K562 (cell line): ENCODE results near the gene LSM4. TPM values are rescaled to one million over a fixed set of nuclear protein-coding genes. Genes with fewer than 3 reads are reported as not detected.
A peak's percentile ranks its signal among the peaks of the same experiment; 100 is the strongest.

Source experiments
- ATF1 ChIP-seq, 2 experiments: fragments of 450-650 bp in 1 of 2; IDR thresholded peaks; 2 replicates each; pipeline ENCODE4 v1.6.1; 2016; ENCODE audit warnings: missing compliant biosample characterization in 1 of 2, missing genetic modification characterization in 1 of 2
- ESRRA ChIP-seq: fragments of 450-650 bp; IDR thresholded peaks from 2 replicates; pipeline ENCODE4 v1.6.1; 2014; ENCODE audit warnings: low read depth, mild to moderate bottlenecking, moderate library complexity, borderline replicate concordance
- FOSL1 ChIP-seq: fragments of 200-800 bp; sonication (Bioruptor generic); conservative IDR thresholded peaks from 2 replicates; pipeline ENCODE4 v1.6.1; 2016; ENCODE audit warnings: missing genetic modification characterization, missing compliant biosample characterization
- GATAD2B ChIP-seq: fragments of 450-650 bp; IDR thresholded peaks from 2 replicates; pipeline ENCODE4 v1.6.1; 2017; ENCODE audit warnings: mild to moderate bottlenecking, borderline replicate concordance
- HDAC6 ChIP-seq: IDR thresholded peaks from 2 replicates; pipeline ENCODE4 v1.6.1; 2012; ENCODE audit warnings: low read depth, mild to moderate bottlenecking, control low read depth, inconsistent platforms, low read length, moderate library complexity
- MCM5 ChIP-seq: fragments of 450-650 bp; IDR thresholded peaks from 2 replicates; pipeline ENCODE4 v1.6.1; 2016; ENCODE audit warnings: low read depth
- MED1 ChIP-seq: sonication (generic); formaldehyde crosslinking; IDR thresholded peaks from 2 replicates; pipeline ENCODE4 v1.8.1; 2023; ENCODE audit warnings: missing genetic modification reagents, borderline replicate concordance
- PBX2 ChIP-seq, 2 experiments: IDR thresholded peaks in 1 of 2; conservative IDR thresholded peaks in 1 of 2; 2 replicates each; pipeline ENCODE4 v1.6.1; 2016; ENCODE audit warnings: low read depth in 2 of 2, mild to moderate bottlenecking in 1 of 2, missing compliant biosample characterization in 1 of 2, missing genetic modification characterization in 1 of 2, moderate library complexity in 1 of 2
- RFX5 ChIP-seq: IDR thresholded peaks from 2 replicates; pipeline ENCODE4 v1.6.1; 2011; ENCODE audit warnings: low read depth, mild to moderate bottlenecking, improper control_type of control experiment, low read length
- RNF219 ChIP-seq: fragments of 250-450 bp; sonication (Bioruptor Pico); IDR thresholded peaks from 2 replicates; pipeline ENCODE4 v1.5.0; 2022; ENCODE audit warnings: mild to moderate bottlenecking
- SMC3 ChIP-seq: conservative IDR thresholded peaks from 2 replicates; pipeline ENCODE4 v1.6.1; 2011; ENCODE audit warnings: low read depth, low read length, improper control_type of control experiment; ENCODE audit not compliant: insufficient read depth
- ZNF695 ChIP-seq: fragments of 450-650 bp; formaldehyde crosslinking; IDR thresholded peaks from 2 replicates; pipeline ENCODE4 v1.4.0; 2020; ENCODE audit warnings: mild to moderate bottlenecking, moderate library complexity
- ZNF77 ChIP-seq: fragments of 250-450 bp; sonication (Bioruptor Pico); IDR thresholded peaks from 2 replicates; pipeline ENCODE4 v1.5.0; 2020
- ZNF778 ChIP-seq: fragments of 450-650 bp; formaldehyde crosslinking; IDR thresholded peaks from 2 replicates; pipeline ENCODE4 v1.4.0; 2020; ENCODE audit warnings: mild to moderate bottlenecking, moderate library complexity
- polyA plus RNA-seq, 8 experiments: library from polyadenylated mRNA; depleted of rRNA in 4 of 8; stranded (reverse) in 5 of 8; unstranded in 3 of 8; fragments of >200 nt; fragmentation: Nextera tagmentation in 2 of 8; fragmentation: Illumina TruSeq in 1 of 8; extraction: Ambion mirVana in 2 of 8; extraction: Trizol in 1 of 8; gene quantifications; 2 replicates each; pipeline versions ENCODE4 v1.2.1 to v1.2.3, GENCODE V29; 2011 to 2014; ENCODE audit warnings: inconsistent platforms in 1 of 8, missing spikeins in 1 of 8
- total RNA-seq, 7 experiments: library from RNA; depleted of rRNA in 6 of 7; stranded (reverse); fragments of >200 nt in 6 of 7; fragmentation: Illumina TruSeq in 2 of 7; extraction: Trizol in 2 of 7; gene quantifications; 2 replicates each; pipeline versions ENCODE4 v1.2.1 to v1.2.3, GENCODE V29; 2011 to 2021; ENCODE audit warnings: low replicate concordance in 1 of 7
- TF ChIP-seq, protein P1 (sequence below), 2 experiments: fragments of 450-650 bp in 1 of 2; sonication (generic) in 1 of 2; formaldehyde crosslinking; conservative IDR thresholded peaks; 2 replicates each; pipeline versions ENCODE4 v1.4.0 to v1.8.1; 2020 to 2022; ENCODE audit warnings: mild to moderate bottlenecking in 1 of 2, missing genetic modification reagents in 1 of 2
- TF ChIP-seq, protein P2 (sequence below), 2 experiments: fragments of 450-650 bp in 1 of 2; IDR thresholded peaks; 2 replicates each; pipeline ENCODE4 v1.6.1; 2011 to 2017; ENCODE audit warnings: low read depth in 2 of 2, antibody characterized with exemption in 1 of 2, borderline replicate concordance in 1 of 2, low read length in 1 of 2, mild to moderate bottlenecking in 1 of 2, mixed read lengths in 1 of 2; ENCODE audit not compliant: control insufficient read depth in 1 of 2
- TF ChIP-seq, protein P3 (sequence below): fragments of 450-650 bp; formaldehyde crosslinking; IDR thresholded peaks from 2 replicates; pipeline ENCODE4 v1.4.0; 2020; ENCODE audit warnings: mild to moderate bottlenecking, moderate library complexity

LSM4 gene
- total and polyA plus RNA-seq, 9 of the 15 experiments (the other 6 are each of a cell fraction or from before 2014, with no cell fraction given) = 11.9 to 763 (median 202) TPM

DNA sequence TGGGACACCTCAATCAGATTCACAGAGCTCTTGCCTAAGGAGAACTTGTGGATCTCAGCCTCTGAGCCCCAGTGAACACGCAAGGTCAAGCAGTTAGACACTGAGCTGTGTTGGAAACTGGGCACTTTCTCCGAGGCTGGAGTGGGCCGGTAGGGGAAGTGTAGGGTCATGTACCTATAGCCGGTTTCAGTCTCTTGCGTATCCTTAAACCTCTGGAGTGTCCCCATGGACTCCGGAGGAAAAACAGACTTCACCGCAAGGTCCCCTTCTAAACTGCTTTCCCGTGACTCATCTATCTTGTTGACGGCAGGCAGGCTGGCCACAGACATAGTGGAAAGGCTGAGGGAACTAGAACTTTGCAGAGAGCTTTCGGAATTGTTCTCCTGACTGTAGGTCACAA is 60.0 kb downstream of the LSM4 start (continued):
- TF ChIP-seq, protein P1, sequence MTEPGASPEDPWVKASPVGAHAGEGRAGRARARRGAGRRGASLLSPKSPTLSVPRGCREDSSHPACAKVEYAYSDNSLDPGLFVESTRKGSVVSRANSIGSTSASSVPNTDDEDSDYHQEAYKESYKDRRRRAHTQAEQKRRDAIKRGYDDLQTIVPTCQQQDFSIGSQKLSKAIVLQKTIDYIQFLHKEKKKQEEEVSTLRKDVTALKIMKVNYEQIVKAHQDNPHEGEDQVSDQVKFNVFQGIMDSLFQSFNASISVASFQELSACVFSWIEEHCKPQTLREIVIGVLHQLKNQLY (CRISPR knock-in tag; conservative IDR thresholded peaks at IDR 0.05) = no peak
- TF ChIP-seq RNF219 (CRISPR knock-in tag) (no peak), HDAC6 (no peak), ZNF695 (CRISPR knock-in tag) (no peak), ATF1 (CRISPR knock-in tag; IDR thresholded peaks at IDR 0.05) (no peak), ATF1 (tag; IDR thresholded peaks at IDR 0.05) (no peak), ESRRA (peak; percentile 66; the same call in 1 of the 2 replicates), PBX2 (CRISPR knock-in tag; IDR thresholded peaks at IDR 0.05; ENCODE audit: low read depth) (no peak), PBX2 (tag; conservative IDR thresholded peaks at IDR 0.05; ENCODE audit: low read depth) (peak; percentile 59; the same call in 1 of the 2 replicates), FOSL1 (tag) (peak; percentile 88), MCM5 (no peak), ZNF77 (CRISPR knock-in tag) (no peak), RFX5 (no peak), GATAD2B (no peak), SMC3 (no peak), ZNF778 (CRISPR knock-in tag) (no peak), MED1 (no peak)
- TF ChIP-seq, protein P2, sequence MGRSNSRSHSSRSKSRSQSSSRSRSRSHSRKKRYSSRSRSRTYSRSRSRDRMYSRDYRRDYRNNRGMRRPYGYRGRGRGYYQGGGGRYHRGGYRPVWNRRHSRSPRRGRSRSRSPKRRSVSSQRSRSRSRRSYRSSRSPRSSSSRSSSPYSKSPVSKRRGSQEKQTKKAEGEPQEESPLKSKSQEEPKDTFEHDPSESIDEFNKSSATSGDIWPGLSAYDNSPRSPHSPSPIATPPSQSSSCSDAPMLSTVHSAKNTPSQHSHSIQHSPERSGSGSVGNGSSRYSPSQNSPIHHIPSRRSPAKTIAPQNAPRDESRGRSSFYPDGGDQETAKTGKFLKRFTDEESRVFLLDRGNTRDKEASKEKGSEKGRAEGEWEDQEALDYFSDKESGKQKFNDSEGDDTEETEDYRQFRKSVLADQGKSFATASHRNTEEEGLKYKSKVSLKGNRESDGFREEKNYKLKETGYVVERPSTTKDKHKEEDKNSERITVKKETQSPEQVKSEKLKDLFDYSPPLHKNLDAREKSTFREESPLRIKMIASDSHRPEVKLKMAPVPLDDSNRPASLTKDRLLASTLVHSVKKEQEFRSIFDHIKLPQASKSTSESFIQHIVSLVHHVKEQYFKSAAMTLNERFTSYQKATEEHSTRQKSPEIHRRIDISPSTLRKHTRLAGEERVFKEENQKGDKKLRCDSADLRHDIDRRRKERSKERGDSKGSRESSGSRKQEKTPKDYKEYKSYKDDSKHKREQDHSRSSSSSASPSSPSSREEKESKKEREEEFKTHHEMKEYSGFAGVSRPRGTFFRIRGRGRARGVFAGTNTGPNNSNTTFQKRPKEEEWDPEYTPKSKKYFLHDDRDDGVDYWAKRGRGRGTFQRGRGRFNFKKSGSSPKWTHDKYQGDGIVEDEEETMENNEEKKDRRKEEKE (IDR thresholded peaks at IDR 0.05; ENCODE audit: borderline replicate concordance in 1 of 2, control insufficient read depth in 1 of 2, low read depth in 2 of 2, low read length in 1 of 2) = no peak
- TF ChIP-seq, protein P3, sequence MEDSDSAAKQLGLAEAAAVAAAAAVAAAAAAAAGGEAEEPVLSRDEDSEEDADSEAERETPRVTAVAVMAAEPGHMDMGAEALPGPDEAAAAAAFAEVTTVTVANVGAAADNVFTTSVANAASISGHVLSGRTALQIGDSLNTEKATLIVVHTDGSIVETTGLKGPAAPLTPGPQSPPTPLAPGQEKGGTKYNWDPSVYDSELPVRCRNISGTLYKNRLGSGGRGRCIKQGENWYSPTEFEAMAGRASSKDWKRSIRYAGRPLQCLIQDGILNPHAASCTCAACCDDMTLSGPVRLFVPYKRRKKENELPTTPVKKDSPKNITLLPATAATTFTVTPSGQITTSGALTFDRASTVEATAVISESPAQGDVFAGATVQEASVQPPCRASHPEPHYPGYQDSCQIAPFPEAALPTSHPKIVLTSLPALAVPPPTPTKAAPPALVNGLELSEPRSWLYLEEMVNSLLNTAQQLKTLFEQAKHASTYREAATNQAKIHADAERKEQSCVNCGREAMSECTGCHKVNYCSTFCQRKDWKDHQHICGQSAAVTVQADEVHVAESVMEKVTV (CRISPR knock-in tag) = no peak
